Measurements from ENCODE around the gene TICRR.

The TICRR gene

GRCh38 chr15:89628806-89629715 is 53.8 kb downstream of the TICRR start:
- Histone ChIP-seq H3K36me3 (replicated peaks; ENCODE audit: insufficient read depth, low read length) (peaks cover 35% of the 10 kb centered on the region), H3K9ac (ENCODE audit: low read length) (no peak overlapping the region), H3K4me2 (ENCODE audit: low read depth, low read length) (no peak overlapping the region), H3K9me3 (replicated peaks; ENCODE audit: insufficient read depth, low read length) (no peaks in the 10 kb centered on the region), H3K4me3 (ENCODE audit: low read length) (no peak overlapping the region), H3F3A (ENCODE audit: insufficient read depth, low read length) (no peaks in the 10 kb centered on the region), H2AFZ (ENCODE audit: low read length) (no peak overlapping the region), H3K27me3 (replicated peaks; ENCODE audit: insufficient read depth, low read length) (no peaks in the 10 kb centered on the region), H4K20me1 (ENCODE audit: insufficient read depth, low read length) (no peaks in the 10 kb centered on the region), H3K27ac (ENCODE audit: low read length) (no peak overlapping the region), H3K4me1 (ENCODE audit: low read length) (no peaks in the 10 kb centered on the region), H3K79me2 (ENCODE audit: low read length) (no peaks in the 10 kb centered on the region), H3K9me2 (replicated peaks; ENCODE audit: insufficient read depth, low read length) (no peaks in the 10 kb centered on the region)
- TF ChIP-seq EZH2phosphoT487 (IDR thresholded peaks at IDR 0.05; ENCODE audit: low read length) (no peak), CTCF (IDR thresholded peaks at IDR 0.05; ENCODE audit: low read length) (no peak), EZH2 (optimal IDR thresholded peaks at IDR 0.05; ENCODE audit: low read depth, low read length) (no peak)
- no peak for DNase-seq

DNA sequence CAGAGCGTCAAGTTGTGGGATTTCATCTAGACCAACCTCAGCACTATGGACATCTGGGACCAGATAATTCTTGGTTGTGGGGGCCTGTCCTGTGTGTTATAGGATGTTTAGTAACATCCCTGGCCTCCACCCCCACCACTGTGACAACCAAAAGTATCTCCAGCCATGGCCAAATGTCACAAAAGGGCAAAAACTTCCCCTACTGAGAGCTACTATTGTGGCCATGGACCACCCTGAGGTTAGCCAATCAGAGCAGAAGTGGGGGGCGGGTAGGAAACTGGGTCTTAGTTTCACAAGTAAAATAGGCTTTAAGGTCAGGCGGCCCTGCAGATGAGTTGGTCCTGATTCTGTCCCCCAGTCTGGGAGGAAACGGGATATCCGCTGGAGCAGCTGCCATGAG is 54.6 kb downstream of the TICRR start:
- no peak for TF ChIP-seq EZH2 (optimal IDR thresholded peaks at IDR 0.05; ENCODE audit: low read depth, low read length)
- no peak for TF ChIP-seq EZH2phosphoT487 (IDR thresholded peaks at IDR 0.05; ENCODE audit: low read length)
- TF ChIP-seq CTCF (IDR thresholded peaks at IDR 0.05; ENCODE audit: low read length), result no peak
- no peaks in the 10 kb centered on the region for H3K9me2 ChIP-seq (replicated peaks; ENCODE audit: insufficient read depth, low read length)
- H3F3A ChIP-seq (ENCODE audit: insufficient read depth, low read length), result no peaks in the 10 kb centered on the region
- H3K4me2 ChIP-seq (ENCODE audit: low read depth, low read length), result no peak overlapping the region
- no peaks in the 10 kb centered on the region for H4K20me1 ChIP-seq (ENCODE audit: insufficient read depth, low read length)
- no peaks in the 10 kb centered on the region for H3K79me2 ChIP-seq (ENCODE audit: low read length)
- no peaks in the 10 kb centered on the region for H3K27me3 ChIP-seq (replicated peaks; ENCODE audit: insufficient read depth, low read length)
- no peak for DNase-seq
- H3K9ac ChIP-seq (ENCODE audit: low read length), result no peak overlapping the region
- H3K27ac ChIP-seq (ENCODE audit: low read length), result no peak overlapping the region
- H3K9me3 ChIP-seq (replicated peaks; ENCODE audit: insufficient read depth, low read length), result no peaks in the 10 kb centered on the region
- H3K4me3 ChIP-seq (ENCODE audit: low read length), result no peak overlapping the region
- no peak overlapping the region for H2AFZ ChIP-seq (ENCODE audit: low read length)
- no peaks in the 10 kb centered on the region for H3K4me1 ChIP-seq (ENCODE audit: low read length)
- peaks cover 28% of the 10 kb centered on the region for H3K36me3 ChIP-seq (replicated peaks; ENCODE audit: insufficient read depth, low read length)

- Histone ChIP-seq H3K9me2 (replicated peaks; ENCODE audit: insufficient read depth, low read length) (no peaks in the 10 kb centered on the region), H3K9me3 (replicated peaks; ENCODE audit: insufficient read depth, low read length) (no peaks in the 10 kb centered on the region), H4K20me1 (ENCODE audit: insufficient read depth, low read length) (no peaks in the 10 kb centered on the region), H3K27ac (ENCODE audit: low read length) (no peak overlapping the region), H3K9ac (ENCODE audit: low read length) (no peak overlapping the region), H3K27me3 (replicated peaks; ENCODE audit: insufficient read depth, low read length) (no peaks in the 10 kb centered on the region), H3K36me3 (replicated peaks; ENCODE audit: insufficient read depth, low read length) (peaks cover 24% of the 10 kb centered on the region), H3K4me1 (ENCODE audit: low read length) (no peaks in the 10 kb centered on the region), H3K4me2 (ENCODE audit: low read depth, low read length) (no peak overlapping the region), H3K4me3 (ENCODE audit: low read length) (no peak overlapping the region), H3F3A (ENCODE audit: insufficient read depth, low read length) (no peaks in the 10 kb centered on the region), H3K79me2 (ENCODE audit: low read length) (no peaks in the 10 kb centered on the region), H2AFZ (ENCODE audit: low read length) (no peak overlapping the region)
- TF ChIP-seq EZH2phosphoT487 (IDR thresholded peaks at IDR 0.05; ENCODE audit: low read length) (no peak), CTCF (IDR thresholded peaks at IDR 0.05; ENCODE audit: low read length) (no peak), EZH2 (optimal IDR thresholded peaks at IDR 0.05; ENCODE audit: low read depth, low read length) (no peak)
- no peak for DNase-seq
These were observed 55.0 kb downstream of the TICRR start for GRCh38 chr15:89630260-89630659.
